ENCODE data around the gene BCAT1. TPM values are rescaled to one million over a fixed set of nuclear protein-coding genes. Genes with fewer than 3 reads are reported as not detected.
"Not testable (repeated sequence)": the region's sequence is repeated elsewhere in the genome, so short reads cannot be mapped to it uniquely, and the experiment has no call there.

BCAT1 gene
- polyA plus RNA-seq, 12 donors = 32.8 to 156 (median 51.2) TPM

- DNase-seq = no peak
These were observed 18.2 kb upstream of the BCAT1 start for GRCh38 chr12:24966951-24967564.

- DNase-seq = no peak
These were observed 15.4 kb upstream of the BCAT1 start for GRCh38 chr12:24964342-24964741.

GRCh38 chr12:24960222-24960855 lies 11.4 kb upstream of the BCAT1 start:
- DNase-seq = no peak

GRCh38 chr12:24956351-24956750 lies 7.5 kb upstream of the BCAT1 start:
- not testable (repeated sequence) for DNase-seq

GRCh38 chr12:24955853-24956252 lies 7.0 kb upstream of the BCAT1 start:
- DNase-seq = no peak

GRCh38 chr12:24955389-24955788 lies 6.5 kb upstream of the BCAT1 start:
- no peak for DNase-seq

GRCh38 chr12:24954261-24954660 lies 5.4 kb upstream of the BCAT1 start:
- DNase-seq = no peak

GRCh38 chr12:24952389-24952788 lies 3.5 kb upstream of the BCAT1 start:
- DNase-seq = no peak

GRCh38 chr12:24950231-24950834 lies 1.4 kb upstream of the BCAT1 start:
- no peak for DNase-seq

GRCh38 chr12:24948420-24948756 lies 513 bp downstream of the BCAT1 start:
- peak; percentile 77 for DNase-seq

GRCh38 chr12:24947541-24948419 lies 1.1 kb downstream of the BCAT1 start:
- DNase-seq = peak; percentile 27

- DNase-seq = no peak
These were observed 3.1 kb downstream of the BCAT1 start for GRCh38 chr12:24945845-24946244.

- no peak for DNase-seq
These were observed 3.9 kb downstream of the BCAT1 start for GRCh38 chr12:24945039-24945438.

- no peak for DNase-seq
These were observed 4.3 kb downstream of the BCAT1 start for GRCh38 chr12:24944601-24944975.

- DNase-seq = no peak
These were observed 4.8 kb downstream of the BCAT1 start for GRCh38 chr12:24943947-24944600.

- DNase-seq = no peak
These were observed 8.7 kb downstream of the BCAT1 start for GRCh38 chr12:24940157-24940556.

- DNase-seq = not testable (repeated sequence)
These were observed 9.3 kb downstream of the BCAT1 start for GRCh38 chr12:24939551-24939950.

GRCh38 chr12:24938341-24938740 lies 10.6 kb downstream of the BCAT1 start:
- no peak for DNase-seq

GRCh38 chr12:24937553-24938244 lies 11.2 kb downstream of the BCAT1 start:
- DNase-seq = no peak

- DNase-seq = no peak
These were observed 15.1 kb downstream of the BCAT1 start for GRCh38 chr12:24933694-24934407.
